ENCODE data around the gene SORD.
"Not testable (repeated sequence)": the region's sequence is repeated elsewhere in the genome, so short reads cannot be mapped to it uniquely, and the experiment has no call there.

DNA sequence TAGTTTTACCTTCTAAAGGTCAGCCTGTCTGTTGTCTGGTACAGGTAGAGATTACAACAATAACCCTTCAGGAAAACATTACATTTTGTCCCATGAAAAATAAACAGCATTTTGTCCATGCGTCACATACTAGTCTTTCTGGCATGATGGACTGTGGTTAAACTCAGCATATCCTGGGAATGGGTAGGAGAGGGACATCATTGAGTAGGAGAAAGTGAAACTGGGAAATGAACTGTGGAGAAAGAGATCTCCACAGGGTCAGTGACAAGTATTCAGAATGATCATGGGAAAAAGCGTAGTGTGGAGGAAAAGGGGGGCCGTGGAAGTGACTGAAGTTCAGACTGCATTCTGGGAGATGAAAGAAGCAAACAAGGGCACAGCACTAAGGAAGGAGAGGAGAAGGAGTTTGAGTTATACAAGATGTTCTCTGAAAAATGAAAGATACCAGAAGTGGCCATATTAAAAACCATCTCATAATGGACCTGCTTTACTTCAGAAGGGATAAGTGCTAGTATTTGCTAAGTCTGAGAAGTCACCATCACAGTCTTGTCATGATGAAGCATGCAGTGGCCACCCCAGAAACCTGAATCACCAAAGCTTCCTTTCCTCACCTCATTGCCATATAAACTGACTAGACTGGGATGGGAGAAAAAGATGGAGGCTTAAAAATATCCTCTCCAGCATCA, 34.7 kb upstream of the SORD start:
- TF ChIP-seq, protein P1, sequence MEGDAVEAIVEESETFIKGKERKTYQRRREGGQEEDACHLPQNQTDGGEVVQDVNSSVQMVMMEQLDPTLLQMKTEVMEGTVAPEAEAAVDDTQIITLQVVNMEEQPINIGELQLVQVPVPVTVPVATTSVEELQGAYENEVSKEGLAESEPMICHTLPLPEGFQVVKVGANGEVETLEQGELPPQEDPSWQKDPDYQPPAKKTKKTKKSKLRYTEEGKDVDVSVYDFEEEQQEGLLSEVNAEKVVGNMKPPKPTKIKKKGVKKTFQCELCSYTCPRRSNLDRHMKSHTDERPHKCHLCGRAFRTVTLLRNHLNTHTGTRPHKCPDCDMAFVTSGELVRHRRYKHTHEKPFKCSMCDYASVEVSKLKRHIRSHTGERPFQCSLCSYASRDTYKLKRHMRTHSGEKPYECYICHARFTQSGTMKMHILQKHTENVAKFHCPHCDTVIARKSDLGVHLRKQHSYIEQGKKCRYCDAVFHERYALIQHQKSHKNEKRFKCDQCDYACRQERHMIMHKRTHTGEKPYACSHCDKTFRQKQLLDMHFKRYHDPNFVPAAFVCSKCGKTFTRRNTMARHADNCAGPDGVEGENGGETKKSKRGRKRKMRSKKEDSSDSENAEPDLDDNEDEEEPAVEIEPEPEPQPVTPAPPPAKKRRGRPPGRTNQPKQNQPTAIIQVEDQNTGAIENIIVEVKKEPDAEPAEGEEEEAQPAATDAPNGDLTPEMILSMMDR (conservative IDR thresholded peaks at IDR 0.05) = not testable (repeated sequence)
- not testable (repeated sequence) for TF ChIP-seq ZFX (IDR thresholded peaks at IDR 0.05)
